GM12878 (cell line): Measurements from ENCODE around the gene SLC4A5.

ENCODE experiments used
- BHLHE40 ChIP-seq, 2 experiments: fragments of 450-650 bp in 1 of 2; IDR thresholded peaks; 2 replicates each; pipeline ENCODE4 v1.6.1; 2011 to 2017; ENCODE audit warnings: low read depth in 2 of 2, borderline replicate concordance in 1 of 2, improper control_type of control experiment in 1 of 2, low read length in 1 of 2, mild to moderate bottlenecking in 1 of 2
- FOS ChIP-seq: IDR thresholded peaks from 3 replicates; pipeline ENCODE4 v1.6.1; 2011; ENCODE audit warnings: borderline replicate concordance; ENCODE audit not compliant: insufficient read length; ENCODE audit errors: extremely low read depth
- HDAC2 ChIP-seq: fragments of 200-600 bp; sonication (generic); IDR thresholded peaks from 2 replicates; pipeline ENCODE4 v1.6.1; 2017
- JUND ChIP-seq: IDR thresholded peaks from 2 replicates; pipeline ENCODE4 v1.6.1; 2012; ENCODE audit warnings: low read depth, mild to moderate bottlenecking, low read length, improper control_type of control experiment, moderate library complexity
- MTA2 ChIP-seq: fragments of 450-650 bp; IDR thresholded peaks from 2 replicates; pipeline ENCODE4 v1.6.1; 2016; ENCODE audit warnings: low read depth, mild to moderate bottlenecking, moderate library complexity
- PAX5 ChIP-seq: IDR thresholded peaks from 2 replicates; pipeline ENCODE4 v1.6.1; 2011; ENCODE audit warnings: low read depth, low read length, borderline replicate concordance
- POLR2A ChIP-seq: IDR thresholded peaks from 2 replicates; pipeline ENCODE4 v1.6.1; 2011; ENCODE audit warnings: low read depth, mild to moderate bottlenecking, low read length
- POLR2AphosphoS5 ChIP-seq: IDR thresholded peaks from 2 replicates; pipeline ENCODE4 v1.6.1; 2011; ENCODE audit warnings: mild to moderate bottlenecking, low read length, inconsistent platforms
- RBBP5 ChIP-seq: fragments of 200-600 bp; sonication (generic); conservative IDR thresholded peaks from 2 replicates; pipeline ENCODE4 v1.6.1; 2016
- RFX5 ChIP-seq: IDR thresholded peaks from 2 replicates; pipeline ENCODE4 v1.6.1; 2011; ENCODE audit warnings: low read depth, low read length, improper control_type of control experiment
- STAT3 ChIP-seq: IDR thresholded peaks from 2 replicates; pipeline ENCODE4 v1.6.1; 2011; ENCODE audit warnings: low read depth, low read length, improper control_type of control experiment
- TF ChIP-seq, protein P1 (sequence below): fragments of 450-650 bp; IDR thresholded peaks from 2 replicates; pipeline ENCODE4 v1.6.1; 2017; ENCODE audit warnings: antibody characterized with exemption, mild to moderate bottlenecking, moderate library complexity
- TF ChIP-seq, protein P2 (sequence below), 3 experiments: IDR thresholded peaks in 2 of 3; conservative IDR thresholded peaks in 1 of 3; 2 replicates each; pipeline ENCODE4 v1.5.1; 2011; ENCODE audit warnings: low read depth in 3 of 3, low read length in 3 of 3, mild to moderate bottlenecking in 3 of 3, control low read depth in 2 of 3, moderate library complexity in 2 of 3, inconsistent platforms in 1 of 3, mixed read lengths in 1 of 3; ENCODE audit not compliant: control insufficient read depth in 2 of 3, insufficient read depth in 1 of 3; ENCODE audit errors: extremely low read depth in 1 of 3
- TF ChIP-seq, protein P3 (sequence below): IDR thresholded peaks from 2 replicates; pipeline ENCODE4 v1.6.1; 2012; ENCODE audit warnings: low read length, inconsistent platforms

DNA sequence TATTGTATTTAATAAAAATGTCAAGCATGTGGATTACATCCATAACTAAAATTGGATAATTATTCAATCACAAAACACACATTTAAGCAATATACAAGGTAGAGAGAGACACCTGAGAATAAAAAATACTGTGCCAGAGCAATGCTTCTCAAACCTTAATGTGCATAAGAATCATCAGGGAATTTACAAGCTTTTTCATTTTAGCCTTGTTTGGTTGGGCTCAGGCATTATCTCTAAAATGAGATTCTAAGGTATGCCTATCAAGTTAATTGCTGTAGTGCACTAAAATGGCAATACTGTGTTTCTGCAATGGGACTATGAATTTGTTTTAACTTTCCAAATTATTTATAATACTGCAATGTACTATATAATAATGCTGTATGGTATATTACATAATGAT is 165.5 kb downstream of the SLC4A5 start:
- TF ChIP-seq HDAC2: no peak
- TF ChIP-seq POLR2AphosphoS5: no peak
- no peak for TF ChIP-seq RBBP5
- TF ChIP-seq BHLHE40 (IDR thresholded peaks at IDR 0.05; ENCODE audit: borderline replicate concordance in 1 of 2, low read depth in 2 of 2, low read length in 1 of 2): no peak
- no peak for TF ChIP-seq POLR2A
- TF ChIP-seq, protein P1, sequence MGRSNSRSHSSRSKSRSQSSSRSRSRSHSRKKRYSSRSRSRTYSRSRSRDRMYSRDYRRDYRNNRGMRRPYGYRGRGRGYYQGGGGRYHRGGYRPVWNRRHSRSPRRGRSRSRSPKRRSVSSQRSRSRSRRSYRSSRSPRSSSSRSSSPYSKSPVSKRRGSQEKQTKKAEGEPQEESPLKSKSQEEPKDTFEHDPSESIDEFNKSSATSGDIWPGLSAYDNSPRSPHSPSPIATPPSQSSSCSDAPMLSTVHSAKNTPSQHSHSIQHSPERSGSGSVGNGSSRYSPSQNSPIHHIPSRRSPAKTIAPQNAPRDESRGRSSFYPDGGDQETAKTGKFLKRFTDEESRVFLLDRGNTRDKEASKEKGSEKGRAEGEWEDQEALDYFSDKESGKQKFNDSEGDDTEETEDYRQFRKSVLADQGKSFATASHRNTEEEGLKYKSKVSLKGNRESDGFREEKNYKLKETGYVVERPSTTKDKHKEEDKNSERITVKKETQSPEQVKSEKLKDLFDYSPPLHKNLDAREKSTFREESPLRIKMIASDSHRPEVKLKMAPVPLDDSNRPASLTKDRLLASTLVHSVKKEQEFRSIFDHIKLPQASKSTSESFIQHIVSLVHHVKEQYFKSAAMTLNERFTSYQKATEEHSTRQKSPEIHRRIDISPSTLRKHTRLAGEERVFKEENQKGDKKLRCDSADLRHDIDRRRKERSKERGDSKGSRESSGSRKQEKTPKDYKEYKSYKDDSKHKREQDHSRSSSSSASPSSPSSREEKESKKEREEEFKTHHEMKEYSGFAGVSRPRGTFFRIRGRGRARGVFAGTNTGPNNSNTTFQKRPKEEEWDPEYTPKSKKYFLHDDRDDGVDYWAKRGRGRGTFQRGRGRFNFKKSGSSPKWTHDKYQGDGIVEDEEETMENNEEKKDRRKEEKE: no peak
- no peak for TF ChIP-seq MTA2
- no peak for TF ChIP-seq PAX5
- TF ChIP-seq, protein P2, sequence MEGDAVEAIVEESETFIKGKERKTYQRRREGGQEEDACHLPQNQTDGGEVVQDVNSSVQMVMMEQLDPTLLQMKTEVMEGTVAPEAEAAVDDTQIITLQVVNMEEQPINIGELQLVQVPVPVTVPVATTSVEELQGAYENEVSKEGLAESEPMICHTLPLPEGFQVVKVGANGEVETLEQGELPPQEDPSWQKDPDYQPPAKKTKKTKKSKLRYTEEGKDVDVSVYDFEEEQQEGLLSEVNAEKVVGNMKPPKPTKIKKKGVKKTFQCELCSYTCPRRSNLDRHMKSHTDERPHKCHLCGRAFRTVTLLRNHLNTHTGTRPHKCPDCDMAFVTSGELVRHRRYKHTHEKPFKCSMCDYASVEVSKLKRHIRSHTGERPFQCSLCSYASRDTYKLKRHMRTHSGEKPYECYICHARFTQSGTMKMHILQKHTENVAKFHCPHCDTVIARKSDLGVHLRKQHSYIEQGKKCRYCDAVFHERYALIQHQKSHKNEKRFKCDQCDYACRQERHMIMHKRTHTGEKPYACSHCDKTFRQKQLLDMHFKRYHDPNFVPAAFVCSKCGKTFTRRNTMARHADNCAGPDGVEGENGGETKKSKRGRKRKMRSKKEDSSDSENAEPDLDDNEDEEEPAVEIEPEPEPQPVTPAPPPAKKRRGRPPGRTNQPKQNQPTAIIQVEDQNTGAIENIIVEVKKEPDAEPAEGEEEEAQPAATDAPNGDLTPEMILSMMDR (IDR thresholded peaks at IDR 0.05 in 2 of 3, conservative IDR thresholded peaks at IDR 0.05 in 1 of 3; ENCODE audit: control insufficient read depth in 2 of 3, extremely low read depth in 1 of 3, insufficient read depth in 1 of 3, low read depth in 3 of 3, low read length in 3 of 3): no peak
- TF ChIP-seq, protein P3, sequence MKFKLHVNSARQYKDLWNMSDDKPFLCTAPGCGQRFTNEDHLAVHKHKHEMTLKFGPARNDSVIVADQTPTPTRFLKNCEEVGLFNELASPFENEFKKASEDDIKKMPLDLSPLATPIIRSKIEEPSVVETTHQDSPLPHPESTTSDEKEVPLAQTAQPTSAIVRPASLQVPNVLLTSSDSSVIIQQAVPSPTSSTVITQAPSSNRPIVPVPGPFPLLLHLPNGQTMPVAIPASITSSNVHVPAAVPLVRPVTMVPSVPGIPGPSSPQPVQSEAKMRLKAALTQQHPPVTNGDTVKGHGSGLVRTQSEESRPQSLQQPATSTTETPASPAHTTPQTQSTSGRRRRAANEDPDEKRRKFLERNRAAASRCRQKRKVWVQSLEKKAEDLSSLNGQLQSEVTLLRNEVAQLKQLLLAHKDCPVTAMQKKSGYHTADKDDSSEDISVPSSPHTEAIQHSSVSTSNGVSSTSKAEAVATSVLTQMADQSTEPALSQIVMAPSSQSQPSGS: no peak
- TF ChIP-seq FOS: no peak
- no peak for TF ChIP-seq JUND
- no peak for TF ChIP-seq STAT3
- no peak for TF ChIP-seq RFX5
